Measurements from ENCODE around the gene TULP4.
A peak's percentile ranks its signal among the peaks of the same experiment; 100 is the strongest.
"Not testable (repeated sequence)": the region's sequence is repeated elsewhere in the genome, so short reads cannot be mapped to it uniquely, and the experiment has no call there.

TULP4 gene

GRCh38 chr6:158507174-158507573 is 194.9 kb downstream of the TULP4 start:
- no peak for DNase-seq

GRCh38 chr6:158508450-158508849 is 196.2 kb downstream of the TULP4 start:
- no peak for DNase-seq

GRCh38 chr6:158509465-158509864 is 197.2 kb downstream of the TULP4 start:
- no peak for DNase-seq

- DNase-seq = no peak
These were observed 200.5 kb downstream of the TULP4 start for GRCh38 chr6:158512809-158513208.

GRCh38 chr6:158514176-158514575 is 201.9 kb downstream of the TULP4 start:
- DNase-seq = no peak

GRCh38 chr6:158514991-158515390 is 202.7 kb downstream of the TULP4 start:
- DNase-seq = no peak

- no peak for DNase-seq
These were observed 203.8 kb downstream of the TULP4 start for GRCh38 chr6:158516098-158516497.

- no peak for DNase-seq
These were observed 204.8 kb downstream of the TULP4 start for GRCh38 chr6:158517038-158517437.

- DNase-seq = no peak
These were observed 205.3 kb downstream of the TULP4 start for GRCh38 chr6:158517581-158517980.

GRCh38 chr6:158518191-158519127 is 206.2 kb downstream of the TULP4 start:
- peak; percentile 35 to 44 for DNase-seq

GRCh38 chr6:158519300-158519699 is 207.0 kb downstream of the TULP4 start:
- DNase-seq = no peak

- no peak for DNase-seq
These were observed 207.5 kb downstream of the TULP4 start for GRCh38 chr6:158519761-158520160.

GRCh38 chr6:158520975-158521374 is 208.7 kb downstream of the TULP4 start:
- not testable (repeated sequence) for DNase-seq

- DNase-seq = no peak
These were observed 209.5 kb downstream of the TULP4 start for GRCh38 chr6:158521759-158522158.

- DNase-seq = no peak
These were observed 210.4 kb downstream of the TULP4 start for GRCh38 chr6:158522616-158523015.

GRCh38 chr6:158524311-158524710 is 212.0 kb downstream of the TULP4 start:
- no peak for DNase-seq

- not testable (repeated sequence) for DNase-seq
These were observed 215.6 kb downstream of the TULP4 start for GRCh38 chr6:158527858-158528257.

- DNase-seq = no peak
These were observed 216.6 kb downstream of the TULP4 start for GRCh38 chr6:158528826-158529225.

GRCh38 chr6:158529629-158530028 is 217.4 kb downstream of the TULP4 start:
- DNase-seq = no peak

- no peak for DNase-seq
These were observed 219.3 kb downstream of the TULP4 start for GRCh38 chr6:158531566-158531965.

GRCh38 chr6:158531970-158532369 is 219.7 kb downstream of the TULP4 start:
- no peak for DNase-seq

GRCh38 chr6:158536084-158536890 is 224.0 kb downstream of the TULP4 start:
- DNase-seq = peak; percentile 74 to 88

- no peak for DNase-seq
These were observed 224.9 kb downstream of the TULP4 start for GRCh38 chr6:158536891-158537798.

All from inflammatory macrophage treated with lipopolysaccharide for 1 hour (primary cell).